Liver (tissue), 9 donors: ENCODE measurements around the gene NR4A3. TPM values are rescaled to one million over a fixed set of nuclear protein-coding genes. Genes with fewer than 3 reads are reported as not detected.

Source experiments
- DNase-seq: peaks from one replicate; pipeline ENCODE4 v3.0.0-alpha.2; 2017; ENCODE audit warnings: low spot score
- H3K27ac ChIP-seq, 2 donors: one replicate each; pipeline ENCODE4 v1.7.0; 2013; ENCODE audit warnings: inconsistent platforms in 2 of 2, low read length in 2 of 2, control low read depth in 1 of 2, low read depth in 1 of 2, mild to moderate bottlenecking in 1 of 2
- H3K27me3 ChIP-seq, 4 donors: one replicate each; pipeline versions ENCODE4 v1.6.1 to v1.7.0; 2013; ENCODE audit warnings: low read length in 3 of 4, inconsistent platforms in 1 of 4, mild to moderate bottlenecking in 1 of 4, moderate library complexity in 1 of 4; ENCODE audit not compliant: control insufficient read depth in 4 of 4, insufficient read depth in 4 of 4
- H3K36me3 ChIP-seq, 4 donors: one replicate each; pipeline versions ENCODE4 v1.6.1 to v1.7.0; 2013; ENCODE audit warnings: low read length in 3 of 4, mild to moderate bottlenecking in 3 of 4, low read depth in 1 of 4, moderate library complexity in 1 of 4; ENCODE audit not compliant: control insufficient read depth in 4 of 4, insufficient read depth in 3 of 4
- H3K4me1 ChIP-seq, 4 donors: one replicate each; pipeline versions ENCODE4 v1.6.1 to v1.7.0; 2013; ENCODE audit warnings: low read length in 3 of 4, mild to moderate bottlenecking in 3 of 4, moderate library complexity in 1 of 4; ENCODE audit not compliant: control insufficient read depth in 4 of 4, insufficient read depth in 4 of 4
- H3K4me3 ChIP-seq, 3 donors: one replicate each; pipeline versions ENCODE4 v1.6.1 to v1.7.0; 2013; ENCODE audit warnings: low read length in 3 of 3, control low read depth in 1 of 3, low read depth in 1 of 3, mild to moderate bottlenecking in 1 of 3
- H3K9ac ChIP-seq, 2 donors: one replicate each; pipeline ENCODE4 v1.7.0; 2013; ENCODE audit warnings: low read length in 2 of 2, mild to moderate bottlenecking in 2 of 2, moderate library complexity in 2 of 2, control low read depth in 1 of 2, low read depth in 1 of 2
- H3K9me3 ChIP-seq, 4 donors: one replicate each; pipeline versions ENCODE4 v1.6.1 to v1.7.0; 2013; ENCODE audit warnings: low read length in 3 of 4; ENCODE audit not compliant: control insufficient read depth in 4 of 4
- CTCF ChIP-seq: fragments of 150-350 bp; IDR thresholded peaks from 2 replicates; pipeline ENCODE4 v1.5.1; 2017; ENCODE audit warnings: improper control_type of control experiment, low read depth, low read length; ENCODE audit not compliant: missing input control
- EGR1 ChIP-seq, 2 donors: IDR thresholded peaks; 2 replicates each; pipeline ENCODE4 v1.6.1; 2016 to 2018; ENCODE audit warnings: antibody characterized with exemption in 2 of 2, low read depth in 2 of 2
- FOXA1 ChIP-seq: IDR thresholded peaks from 2 replicates; pipeline ENCODE4 v1.6.1; 2016; ENCODE audit warnings: antibody characterized with exemption
- GABPA ChIP-seq, 2 donors: IDR thresholded peaks in 1 of 2; conservative IDR thresholded peaks in 1 of 2; 2 replicates each; pipeline ENCODE4 v1.6.1; 2016; ENCODE audit warnings: antibody characterized with exemption in 2 of 2, mild to moderate bottlenecking in 1 of 2, moderate library complexity in 1 of 2
- HNF4A ChIP-seq, 2 donors: conservative IDR thresholded peaks; 2 replicates each; pipeline ENCODE4 v1.6.1; 2016; ENCODE audit warnings: antibody characterized with exemption in 2 of 2, mild to moderate bottlenecking in 2 of 2
- MAX ChIP-seq: IDR thresholded peaks from 2 replicates; pipeline ENCODE4 v1.6.1; 2016; ENCODE audit warnings: antibody characterized with exemption
- NR2F2 ChIP-seq: IDR thresholded peaks from 2 replicates; pipeline ENCODE4 v1.6.1; 2016; ENCODE audit warnings: antibody characterized with exemption
- REST ChIP-seq: IDR thresholded peaks from 2 replicates; pipeline ENCODE4 v1.6.1; 2016; ENCODE audit warnings: antibody characterized with exemption, mild to moderate bottlenecking
- RXRA ChIP-seq, 2 donors: IDR thresholded peaks; 2 replicates each; pipeline ENCODE4 v1.6.1; 2017 to 2018; ENCODE audit warnings: antibody characterized with exemption in 2 of 2, mild to moderate bottlenecking in 1 of 2
- SP1 ChIP-seq: IDR thresholded peaks from 2 replicates; pipeline ENCODE4 v1.6.1; 2018; ENCODE audit warnings: antibody characterized with exemption, mild to moderate bottlenecking
- TAF1 ChIP-seq: conservative IDR thresholded peaks from 2 replicates; pipeline ENCODE4 v1.6.1; 2016; ENCODE audit warnings: antibody characterized with exemption, mild to moderate bottlenecking
- YY1 ChIP-seq: IDR thresholded peaks from 2 replicates; pipeline ENCODE4 v1.6.1; 2016; ENCODE audit warnings: antibody characterized with exemption, mild to moderate bottlenecking
- ZBTB33 ChIP-seq: IDR thresholded peaks from 2 replicates; pipeline ENCODE4 v1.6.1; 2016; ENCODE audit warnings: antibody characterized with exemption
- WGBS: extraction: QIAGEN DNeasy Blood & Tissue Kit; methylation state at CpG from one replicate; pipeline ENCODE4 v1.1.7; 2013; 5-methylcytosine and 5-hydroxymethylcytosine counted together
- polyA plus RNA-seq, 2 donors: library from polyadenylated mRNA; stranded (reverse) in 1 of 2; unstranded in 1 of 2; fragments of 200-250 nt in 1 of 2; fragments of >200 nt in 1 of 2; fragmentation: Nextera tagmentation in 1 of 2; extraction: Ambion mirVana in 1 of 2; gene quantifications; one replicate each; pipeline versions ENCODE4 v1.2.1 to v1.2.3, GENCODE V29; 2013 to 2015
- total RNA-seq, 2 donors: library from RNA; depleted of rRNA; stranded (reverse); fragments of >200 nt; gene quantifications; one replicate each; pipeline ENCODE4 v1.2.3, GENCODE V29; 2014
- TF ChIP-seq, protein P1 (sequence below): IDR thresholded peaks from 2 replicates; pipeline ENCODE4 v1.6.1; 2016; ENCODE audit warnings: antibody characterized with exemption
- donor health status: healthy.
- donor health status: healthy.
- donor health status: healthy.
- donor health status: healthy.
- donor health status: healthy.

The NR4A3 gene
- total and polyA plus RNA-seq, 4 donors = 0.02 to 0.14 (median 0.09) TPM

DNA sequence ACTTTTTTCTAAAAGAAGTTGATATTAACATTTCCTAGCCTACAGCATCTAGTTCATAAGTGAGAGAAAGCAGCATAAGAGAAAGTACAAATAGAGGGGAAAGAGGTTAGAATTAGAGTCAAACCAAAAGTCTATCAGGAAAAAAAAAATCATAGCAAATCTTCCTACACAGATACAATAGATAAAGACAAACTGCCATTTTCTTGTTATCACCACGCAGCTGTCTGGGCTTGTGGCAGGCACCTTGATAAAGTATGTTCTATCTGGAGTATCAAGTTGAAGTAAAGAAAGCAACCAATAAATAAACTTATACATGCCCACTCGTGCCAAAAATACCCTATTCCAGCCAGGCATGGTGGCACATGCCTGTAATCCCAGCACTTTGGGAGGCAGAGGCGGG lies 5.3 kb upstream of the NR4A3 start:
- no peak overlapping the region for H3K9ac ChIP-seq
- no peaks in the 10 kb centered on the region for H3K27me3 ChIP-seq
- no peak for DNase-seq
- no peak overlapping the region for H3K27ac ChIP-seq
- no peak overlapping the region for H3K4me3 ChIP-seq
- peaks cover 0 to 21% (median 4%) of the 10 kb centered on the region in 4 donors for H3K4me1 ChIP-seq
- TF ChIP-seq FOXA1 (no peak), NR2F2 (no peak)
- H3K36me3 ChIP-seq = no peaks in the 10 kb centered on the region
- WGBS = 89% methylated on average over 3 of the region's 3 CpGs
- no peaks in the 10 kb centered on the region for H3K9me3 ChIP-seq

GRCh38 chr9:99818500-99818899 lies 3.2 kb upstream of the NR4A3 start:
- no peak for DNase-seq
- Histone ChIP-seq H3K9ac (peak overlapping the region in 1 of 2 donors; percentile 14), H3K4me1 (peaks cover 1 to 38% (median 19%) of the 10 kb centered on the region in 4 donors), H3K36me3 (no peaks in the 10 kb centered on the region), H3K27me3 (no peaks in the 10 kb centered on the region), H3K9me3 (no peaks in the 10 kb centered on the region), H3K27ac (peak overlapping the region in 1 of 2 donors; percentile 98), H3K4me3 (no peak overlapping the region)
- TF ChIP-seq YY1 (no peak), MAX (no peak), HNF4A (conservative IDR thresholded peaks at IDR 0.05) (no peak)
- WGBS = 64% methylated on average over 4 of the region's 4 CpGs

GRCh38 chr9:99819123-99819855 lies 2.4 kb upstream of the NR4A3 start:
- peaks cover 7 to 43% (median 25%) of the 10 kb centered on the region in 4 donors for H3K4me1 ChIP-seq
- DNase-seq = peak; percentile 73
- under 1% methylated on average over 54 of the region's 54 CpGs for WGBS
- peak overlapping the region; percentile 70 to 90 (median 76) for H3K4me3 ChIP-seq
- no peaks in the 10 kb centered on the region for H3K27me3 ChIP-seq
- no peaks in the 10 kb centered on the region for H3K36me3 ChIP-seq
- H3K9ac ChIP-seq = peak overlapping the region; percentile 4 to 93
- TF ChIP-seq RXRA (IDR thresholded peaks at IDR 0.05) = peak in 1 of 2 donors; percentile 17
- TF ChIP-seq TAF1 = no peak
- TF ChIP-seq HNF4A (conservative IDR thresholded peaks at IDR 0.05) = peak in 1 of 2 donors; percentile 4
- no peak for TF ChIP-seq CTCF
- peak; percentile 22 for TF ChIP-seq SP1
- TF ChIP-seq ZBTB33 = no peak
- TF ChIP-seq, protein P1, sequence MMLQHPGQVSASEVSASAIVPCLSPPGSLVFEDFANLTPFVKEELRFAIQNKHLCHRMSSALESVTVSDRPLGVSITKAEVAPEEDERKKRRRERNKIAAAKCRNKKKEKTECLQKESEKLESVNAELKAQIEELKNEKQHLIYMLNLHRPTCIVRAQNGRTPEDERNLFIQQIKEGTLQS = peak; percentile 69
- peak; percentile 12 to 43 for TF ChIP-seq EGR1 (IDR thresholded peaks at IDR 0.05; ENCODE audit: low read depth in 2 of 2)
- peak; percentile 40 for TF ChIP-seq REST
- peak; percentile 32 to 44 for TF ChIP-seq GABPA (IDR thresholded peaks at IDR 0.05 in 1 of 2, conservative IDR thresholded peaks at IDR 0.05 in 1 of 2)
- peak overlapping the region; percentile 98 for H3K27ac ChIP-seq
- H3K9me3 ChIP-seq = no peaks in the 10 kb centered on the region
